GM13976 (cell line): ENCODE data around the gene NME7.

ENCODE experiments used
- DNase-seq: peaks from one replicate; pipeline ENCODE4 v3.0.0; 2012; ENCODE audit warnings: low spot score
- CTCF ChIP-seq: IDR thresholded peaks from 2 replicates; pipeline ENCODE4 v1.5.1; 2012; ENCODE audit warnings: borderline replicate concordance, mild to moderate bottlenecking; ENCODE audit not compliant: insufficient read depth; ENCODE audit errors: extremely low read depth, missing control alignments, control extremely low read depth
- in situ Hi-C: fragments of 300-500 bp; cut with MboI; formaldehyde crosslinking; loops from one replicate; pipeline ENCODE4 v1.12.0; 2022; ENCODE audit warnings: low sequenced_read_pairs, mixed read lengths, inconsistent platforms; ENCODE audit not compliant: unreplicated experiment

Gene NME7

GRCh38 chr1:169141356-169141755 lies 226.2 kb downstream of the NME7 start:
- no peak for TF ChIP-seq CTCF
- DNase-seq: no peak
- in situ Hi-C loops: no loop called here

GRCh38 chr1:169138866-169139670 lies 228.5 kb downstream of the NME7 start:
- no peak for TF ChIP-seq CTCF
- DNase-seq: peak; percentile 72
- in situ Hi-C loops: no loop called here

GRCh38 chr1:169137357-169137756 lies 230.2 kb downstream of the NME7 start:
- in situ Hi-C loops: no loop called here
- no peak for DNase-seq
- no peak for TF ChIP-seq CTCF

- in situ Hi-C loops: no loop called here
- TF ChIP-seq CTCF: peak; percentile 53
- no peak for DNase-seq
Observed at GRCh38 chr1:169133801-169134502, 233.6 kb downstream of the NME7 start.

- no peak for DNase-seq
- no peak for TF ChIP-seq CTCF
- in situ Hi-C loops: no loop called here
Observed at GRCh38 chr1:169133228-169133576, 234.4 kb downstream of the NME7 start.

- in situ Hi-C loops: no loop called here
- no peak for DNase-seq
- no peak for TF ChIP-seq CTCF
Observed at GRCh38 chr1:169132512-169133227, 234.9 kb downstream of the NME7 start.
